Small intestine (tissue), 7 donors: ENCODE results near the gene LMLN. TPM values are rescaled to one million over a fixed set of nuclear protein-coding genes. Genes with fewer than 3 reads are reported as not detected.
A peak's percentile ranks its signal among the peaks of the same experiment; 100 is the strongest.
"Not testable (repeated sequence)": the region's sequence is repeated elsewhere in the genome, so short reads cannot be mapped to it uniquely, and the experiment has no call there.

Experiments used
- DNase-seq, 2 donors: peaks; one replicate each; pipeline versions ENCODE4 v3.0.0 to v3.0.0-alpha.2; 2013
- FAIRE-seq: peaks from 2 replicates; lab custom pipeline; 2012; peaks lifted over from hg19 to GRCh38; lab: Jason Lieb, UNC
- H3K27ac ChIP-seq, 3 donors: one replicate each; pipeline ENCODE4 v1.5.1; 2013; ENCODE audit warnings: low read length in 2 of 3, mild to moderate bottlenecking in 2 of 3, control low read depth in 1 of 3, inconsistent platforms in 1 of 3, low read depth in 1 of 3, moderate library complexity in 1 of 3
- H3K27me3 ChIP-seq, 3 donors: one replicate each; pipeline ENCODE4 v1.6.1; 2013; ENCODE audit warnings: low read length in 3 of 3, inconsistent platforms in 1 of 3; ENCODE audit not compliant: control insufficient read depth in 3 of 3, insufficient read depth in 3 of 3
- H3K36me3 ChIP-seq, 3 donors: one replicate each; pipeline ENCODE4 v1.6.1; 2013; ENCODE audit warnings: low read length in 3 of 3, inconsistent platforms in 1 of 3, low read depth in 1 of 3, mild to moderate bottlenecking in 1 of 3, moderate library complexity in 1 of 3; ENCODE audit not compliant: control insufficient read depth in 3 of 3, insufficient read depth in 2 of 3
- H3K4me1 ChIP-seq, 3 donors: one replicate each; pipeline ENCODE4 v1.6.1; 2013; ENCODE audit warnings: low read length in 2 of 3, inconsistent platforms in 1 of 3, low read depth in 1 of 3, mild to moderate bottlenecking in 1 of 3, moderate library complexity in 1 of 3; ENCODE audit not compliant: control insufficient read depth in 3 of 3, insufficient read depth in 2 of 3
- H3K4me3 ChIP-seq, 3 donors: one replicate each; pipeline ENCODE4 v1.5.1; 2013; ENCODE audit warnings: low read length in 3 of 3, control low read depth in 1 of 3, inconsistent platforms in 1 of 3, low read depth in 1 of 3, mild to moderate bottlenecking in 1 of 3, moderate library complexity in 1 of 3
- H3K9me3 ChIP-seq, 2 donors: one replicate each; pipeline ENCODE4 v1.6.1; 2013; ENCODE audit warnings: low read depth in 1 of 2, low read length in 1 of 2; ENCODE audit not compliant: control insufficient read depth in 2 of 2, insufficient read depth in 1 of 2
- WGBS, 3 donors: extraction: QIAGEN DNeasy Blood & Tissue Kit; methylation state at CpG; one replicate each; pipeline ENCODE4 v1.1.7; 2013; 5-methylcytosine and 5-hydroxymethylcytosine counted together
- polyA plus RNA-seq, 4 donors: library from polyadenylated mRNA; stranded (reverse) in 3 of 4; unstranded in 1 of 4; fragments of 200-250 nt in 3 of 4; fragments of 120-200 nt in 1 of 4; gene quantifications; one replicate each; pipeline versions ENCODE4 v1.2.1 to v1.2.3, GENCODE V29; 2013
- donor health status: healthy with polysubstance abuse.
- donor health status: control.
- donor health status: control.
- donor health status: Bipolar disorder and iron deficiency.
- donor health status: healthy.

The LMLN gene
- polyA plus RNA-seq, 4 donors = 0.22 to 4.3 (median 0.96) TPM

DNA sequence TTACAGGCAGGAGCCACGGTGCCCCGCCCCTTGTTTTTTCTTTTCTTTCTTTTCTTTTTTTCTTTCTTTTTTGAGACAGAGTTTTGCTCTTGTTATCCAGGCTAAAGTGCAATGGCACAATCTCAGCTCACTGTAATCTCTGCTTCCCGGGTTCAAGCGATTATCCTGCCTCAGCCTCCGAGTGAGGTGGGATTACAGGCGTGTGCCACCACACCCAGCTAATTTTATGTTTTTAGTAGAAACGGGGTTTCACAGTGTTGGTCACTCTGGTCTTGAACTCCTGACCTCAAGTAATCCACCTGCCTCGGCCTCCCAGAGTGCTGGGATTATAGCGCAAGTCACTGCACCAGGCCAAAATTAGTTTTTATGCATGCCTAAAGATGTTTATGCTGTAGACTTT is 7.6 kb upstream of the LMLN start:
- no peak for FAIRE-seq
- WGBS, 3 donors = 79 to 83% (median 82%) methylated on average over 9 of the region's 9 CpGs
- DNase-seq = no peak
- H3K36me3 ChIP-seq = peaks cover 20 to 44% (median 22%) of the 10 kb centered on the region in 3 donors
- no peak overlapping the region for H3K4me3 ChIP-seq
- peaks cover 0 to 16% (median 8%) of the 10 kb centered on the region in 3 donors for H3K4me1 ChIP-seq
- no peaks in the 10 kb centered on the region for H3K9me3 ChIP-seq
- H3K27me3 ChIP-seq = no peaks in the 10 kb centered on the region
- H3K27ac ChIP-seq = no peak overlapping the region

DNA sequence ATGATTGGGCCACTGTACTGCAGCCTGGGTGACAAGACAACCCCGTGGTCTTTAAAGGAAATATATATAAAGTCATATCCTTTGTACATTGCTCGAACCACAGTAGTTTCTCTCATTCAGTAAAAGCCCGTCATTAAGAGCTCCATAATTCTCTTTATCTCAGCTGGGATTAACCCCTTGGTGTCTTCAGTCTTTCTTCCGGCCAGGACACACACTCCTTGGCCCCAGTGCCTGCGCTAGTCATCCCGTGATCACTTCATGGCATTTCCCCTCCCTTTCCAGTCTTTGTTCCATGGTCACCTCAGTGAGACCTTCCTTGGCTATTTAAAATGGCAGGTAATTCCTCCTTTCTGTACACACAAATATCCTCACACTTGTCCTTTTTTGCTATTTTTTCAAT is 6.7 kb upstream of the LMLN start:
- Histone ChIP-seq H3K4me3 (no peak overlapping the region), H3K27ac (no peak overlapping the region), H3K4me1 (peaks cover 0 to 16% (median 10%) of the 10 kb centered on the region in 3 donors), H3K27me3 (no peaks in the 10 kb centered on the region), H3K36me3 (peaks cover 20 to 44% (median 22%) of the 10 kb centered on the region in 3 donors), H3K9me3 (no peaks in the 10 kb centered on the region)
- FAIRE-seq (no peak), DNase-seq (no peak)
- WGBS, 3 donors = 45 to 60% (median 54%) methylated on average over 6 of the region's 6 CpGs

DNA sequence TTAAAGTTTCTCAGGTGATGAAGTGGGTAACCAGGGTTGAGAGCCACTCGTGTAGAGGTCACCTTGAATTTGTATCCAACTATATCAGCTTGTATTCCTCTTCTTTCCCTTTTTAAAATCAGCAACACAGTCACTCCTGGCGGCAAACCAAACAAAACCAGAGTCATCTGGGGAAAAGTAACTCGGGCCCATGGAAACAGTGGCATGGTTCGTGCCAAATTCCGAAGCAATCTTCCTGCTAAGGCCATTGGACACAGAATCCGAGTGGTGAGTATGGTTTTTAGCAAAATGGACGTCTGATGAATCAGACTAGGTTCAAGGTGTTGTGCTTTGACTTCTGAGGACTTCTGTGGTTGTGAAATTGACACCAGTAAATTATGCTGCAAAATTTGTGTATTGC is 6.1 kb upstream of the LMLN start:
- DNase-seq (no peak), FAIRE-seq (no peak)
- H3K4me1 ChIP-seq = peaks cover 0 to 15% (median 12%) of the 10 kb centered on the region in 3 donors
- H3K4me3 ChIP-seq = no peak overlapping the region
- H3K36me3 ChIP-seq = peaks cover 20 to 44% (median 22%) of the 10 kb centered on the region in 3 donors
- H3K27ac ChIP-seq = no peak overlapping the region
- WGBS, 3 donors = 73 to 75% (median 74%) methylated on average over 7 of the region's 7 CpGs
- H3K27me3 ChIP-seq = no peaks in the 10 kb centered on the region
- no peaks in the 10 kb centered on the region for H3K9me3 ChIP-seq

DNA sequence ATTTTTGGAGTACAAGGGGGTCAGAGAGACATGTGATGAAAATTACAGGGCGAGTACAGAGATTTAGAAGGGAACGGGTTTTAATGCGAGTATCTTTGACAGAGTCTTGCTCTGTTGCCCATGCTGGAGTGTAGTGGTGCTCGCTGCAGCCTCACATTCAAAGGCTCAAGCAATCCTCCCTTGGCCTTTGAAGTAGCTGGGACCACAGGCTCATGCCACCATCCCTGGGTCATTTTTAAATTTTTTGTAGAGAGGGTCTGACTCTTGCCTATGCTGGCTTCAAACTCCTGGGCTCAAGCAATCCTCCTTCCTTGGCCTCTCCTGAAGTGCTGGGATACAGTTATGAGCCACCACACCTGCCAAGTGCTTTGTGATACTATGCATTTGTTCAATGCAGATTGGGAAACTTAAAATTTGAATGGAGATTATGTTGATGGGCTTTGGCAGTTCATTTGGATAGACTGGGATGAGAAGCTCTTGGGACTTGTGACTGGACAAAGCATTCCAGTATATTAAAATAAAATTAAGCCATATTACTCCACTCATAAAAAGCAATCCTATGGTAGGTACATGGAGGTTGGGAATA is 4.0 kb upstream of the LMLN start:
- H3K9me3 ChIP-seq = no peaks in the 10 kb centered on the region

DNA sequence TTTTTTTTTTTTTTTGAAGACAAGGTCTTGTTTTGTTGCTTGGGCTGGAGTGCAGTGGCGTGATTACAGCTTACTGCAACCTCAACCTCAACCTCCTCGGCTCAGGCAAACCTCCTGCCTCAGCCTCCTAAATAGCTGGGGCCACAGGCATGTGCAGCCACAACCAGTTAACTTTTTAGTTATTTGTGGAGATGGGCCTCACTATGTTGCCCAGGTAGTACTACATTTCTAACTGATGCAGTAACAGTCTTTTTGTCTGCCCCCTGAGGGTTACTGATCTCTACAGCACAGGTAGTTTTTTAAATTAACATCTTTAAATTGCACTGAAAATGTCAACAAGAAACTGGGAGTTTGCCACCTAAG is 3.4 kb upstream of the LMLN start:
- Histone ChIP-seq H3K4me3 (no peak overlapping the region), H3K4me1 (peaks cover 5 to 13% (median 12%) of the 10 kb centered on the region in 3 donors), H3K9me3 (no peaks in the 10 kb centered on the region), H3K27me3 (no peaks in the 10 kb centered on the region), H3K36me3 (peaks cover 20 to 38% (median 22%) of the 10 kb centered on the region in 3 donors), H3K27ac (peak overlapping the region in 1 of 3 donors; percentile 33)
- 88 to 90% (median 89%) methylated on average over 2 of the region's 2 CpGs for WGBS, 3 donors
- FAIRE-seq (no peak), DNase-seq (no peak)

More for the DNA sequence above, 4.0 kb upstream of the LMLN start:
- DNase-seq (no peak), FAIRE-seq (no peak)
- no peak overlapping the region for H3K27ac ChIP-seq
- no peaks in the 10 kb centered on the region for H3K27me3 ChIP-seq
- 94 to 95% (median 94%) methylated on average over 4 of the region's 4 CpGs for WGBS, 3 donors
- H3K4me1 ChIP-seq = peaks cover 2 to 13% (median 13%) of the 10 kb centered on the region in 3 donors
- H3K36me3 ChIP-seq = peaks cover 20 to 44% (median 22%) of the 10 kb centered on the region in 3 donors
- no peak overlapping the region for H3K4me3 ChIP-seq

DNA sequence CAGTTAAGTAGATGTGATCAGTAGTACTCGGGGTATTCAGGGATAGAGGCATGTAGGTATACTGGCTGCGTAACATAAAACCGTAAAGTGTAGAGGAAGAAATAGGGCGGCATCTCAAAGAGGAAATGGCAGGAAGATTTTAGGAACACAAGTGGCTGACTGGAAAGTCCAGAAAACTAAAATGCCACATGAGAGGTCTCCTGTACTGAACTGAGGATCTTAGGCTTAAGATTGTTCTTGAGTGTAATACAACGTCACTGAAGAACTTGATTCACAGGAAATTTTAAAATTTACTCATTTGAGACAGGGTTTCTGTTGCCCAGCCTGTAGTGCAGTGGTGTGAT is 2.3 kb upstream of the LMLN start:
- Histone ChIP-seq H3K9me3 (no peaks in the 10 kb centered on the region), H3K27ac (peak overlapping the region in 1 of 3 donors; percentile 85), H3K27me3 (no peaks in the 10 kb centered on the region), H3K36me3 (peaks cover 19 to 28% (median 20%) of the 10 kb centered on the region in 3 donors), H3K4me3 (no peak overlapping the region), H3K4me1 (peaks cover 5 to 12% (median 6%) of the 10 kb centered on the region in 3 donors)
- DNase-seq = no peak
- FAIRE-seq = no peak
- WGBS, 3 donors = 79 to 90% (median 84%) methylated on average over 5 of the region's 5 CpGs

DNA sequence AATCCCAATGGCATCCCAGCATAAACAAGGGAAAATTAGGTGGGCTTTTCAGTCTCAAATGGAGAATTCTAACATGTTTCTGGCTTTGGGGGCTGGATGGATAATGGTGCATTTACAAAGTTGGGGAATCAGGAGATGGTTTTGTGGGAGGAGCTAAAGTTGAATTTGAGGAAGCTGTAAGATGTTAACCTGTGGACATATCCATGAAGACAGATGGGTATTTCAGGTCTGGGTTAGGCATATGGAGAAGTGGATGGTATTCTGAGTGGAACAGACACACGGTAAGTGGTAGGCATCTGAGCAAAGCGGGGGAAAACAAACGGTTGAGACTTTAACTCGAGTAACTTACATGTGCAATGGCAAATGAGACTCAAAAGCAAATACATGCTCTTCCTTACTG is 1.7 kb upstream of the LMLN start:
- no peaks in the 10 kb centered on the region for H3K27me3 ChIP-seq
- no peaks in the 10 kb centered on the region for H3K9me3 ChIP-seq
- H3K4me3 ChIP-seq = no peak overlapping the region
- DNase-seq = no peak
- 93 to 95% (median 94%) methylated on average over 4 of the region's 4 CpGs for WGBS, 3 donors
- peak overlapping the region in 1 of 3 donors; percentile 85 for H3K27ac ChIP-seq
- H3K36me3 ChIP-seq = peaks cover 16 to 22% (median 17%) of the 10 kb centered on the region in 3 donors
- FAIRE-seq = no peak
- H3K4me1 ChIP-seq = peaks cover 3 to 8% (median 5%) of the 10 kb centered on the region in 3 donors

DNA sequence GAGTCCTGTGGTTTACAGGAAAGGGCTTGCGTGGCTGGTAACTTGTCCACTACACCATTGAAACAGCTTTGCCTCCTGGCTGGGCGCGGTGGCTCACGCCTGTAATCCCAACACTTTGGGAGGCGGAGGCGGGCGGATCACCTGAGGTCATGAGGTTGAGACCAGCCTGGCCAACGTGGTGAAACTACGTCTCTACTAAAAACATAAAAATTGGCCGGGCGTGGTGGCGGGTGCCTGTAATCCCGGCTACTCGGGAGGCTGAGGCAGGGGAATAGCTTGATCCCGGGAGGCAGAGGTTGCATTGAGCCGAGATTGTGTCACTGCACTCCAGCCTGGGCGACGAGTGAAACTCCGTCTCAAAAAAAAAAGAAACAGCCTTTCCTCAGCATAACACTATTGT is 1.2 kb upstream of the LMLN start:
- not testable (repeated sequence) for H3K27me3 ChIP-seq, DNase-seq, H3K4me1 ChIP-seq, FAIRE-seq, H3K27ac ChIP-seq, H3K4me3 ChIP-seq, H3K9me3 ChIP-seq
- H3K36me3 ChIP-seq = peaks cover 14 to 20% (median 15%) of the 10 kb centered on the region in 3 donors
- WGBS, 3 donors = 88 to 93% (median 92%) methylated on average over 19 of the region's 19 CpGs

DNA sequence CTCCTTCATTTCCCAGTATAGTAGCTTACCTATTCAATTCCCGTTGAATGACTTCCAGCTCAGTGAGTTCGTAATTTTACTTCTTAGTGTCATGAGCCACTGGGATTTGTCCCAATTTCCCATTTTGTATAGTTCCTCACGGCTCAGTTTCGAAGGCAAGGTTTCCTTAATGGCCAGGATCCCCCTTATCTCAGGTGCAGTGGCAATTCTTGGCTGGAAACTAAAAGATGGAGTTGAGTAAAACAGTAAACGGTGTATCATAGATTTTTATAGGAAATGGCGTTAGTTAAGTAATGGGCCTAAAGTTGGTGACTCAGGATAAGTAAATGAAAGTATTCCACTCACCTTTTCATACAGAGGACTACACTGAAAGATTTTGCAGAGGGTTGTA is 522 bp upstream of the LMLN start:
- FAIRE-seq (no peak), DNase-seq (no peak)
- Histone ChIP-seq H3K4me1 (peaks cover 3 to 8% (median 5%) of the 10 kb centered on the region in 3 donors), H3K9me3 (no peaks in the 10 kb centered on the region), H3K36me3 (peaks cover 8 to 13% (median 12%) of the 10 kb centered on the region in 3 donors), H3K4me3 (peak overlapping the region in 2 of 3 donors; percentile 43 to 92), H3K27ac (peak overlapping the region; percentile 44 to 78 (median 65)), H3K27me3 (no peaks in the 10 kb centered on the region)
- WGBS, 3 donors = 47 to 55% (median 55%) methylated on average over 6 of the region's 6 CpGs
